Inferior parietal cortex (tissue), 1 donor: ENCODE results near the gene PAPOLA.

Source experiments
- DNase-seq: peaks from one replicate; pipeline ENCODE4 v3.0.0-alpha.2; 2016; ENCODE audit errors: extremely low spot score

The PAPOLA gene

GRCh38 chr14:96565811-96566210 lies 63.6 kb downstream of the PAPOLA start:
- DNase-seq: no peak

GRCh38 chr14:96567289-96567899 lies 65.2 kb downstream of the PAPOLA start:
- peak; percentile 79 for DNase-seq

DNA sequence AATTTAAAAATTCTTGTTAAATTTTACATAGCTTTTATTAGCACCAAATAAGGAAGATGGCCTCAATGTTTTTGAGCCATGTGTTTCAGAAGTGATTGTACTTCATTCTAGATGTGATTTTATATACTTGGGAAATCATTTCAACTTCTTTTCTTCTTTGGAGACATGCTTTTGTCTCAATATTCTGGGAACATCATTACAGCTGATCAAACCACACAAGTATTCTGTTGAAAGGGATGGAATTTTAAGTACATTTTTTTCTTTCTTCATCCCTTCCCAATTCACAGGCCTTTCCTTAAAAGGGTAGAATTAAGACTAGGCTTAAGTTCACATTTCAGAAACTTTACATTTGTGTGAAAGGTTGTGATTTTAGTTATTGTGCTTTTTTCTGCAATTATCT lies 66.4 kb downstream of the PAPOLA start:
- DNase-seq: no peak

DNA sequence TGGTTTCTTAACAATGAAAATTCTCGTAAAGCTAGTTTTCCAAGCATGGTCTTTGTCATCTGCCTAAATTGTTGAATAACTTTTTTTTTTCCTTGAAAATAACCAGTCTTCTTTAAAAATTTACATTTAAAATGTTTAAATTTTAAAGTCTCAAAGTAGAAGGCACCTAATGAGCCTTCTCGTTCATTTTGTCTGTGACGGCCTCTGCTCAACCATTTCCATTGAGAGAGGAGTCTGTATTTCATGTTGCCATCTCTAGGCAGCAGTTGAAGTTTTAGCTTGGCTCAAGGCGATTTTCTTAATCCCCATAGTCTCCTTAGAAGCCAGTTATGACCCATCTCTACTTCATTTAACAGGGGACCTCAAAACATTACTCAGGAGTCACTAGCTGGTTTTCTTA lies 69.1 kb downstream of the PAPOLA start:
- no peak for DNase-seq

- DNase-seq: no peak
Observed at GRCh38 chr14:96573473-96574100, 71.4 kb downstream of the PAPOLA start.

DNA sequence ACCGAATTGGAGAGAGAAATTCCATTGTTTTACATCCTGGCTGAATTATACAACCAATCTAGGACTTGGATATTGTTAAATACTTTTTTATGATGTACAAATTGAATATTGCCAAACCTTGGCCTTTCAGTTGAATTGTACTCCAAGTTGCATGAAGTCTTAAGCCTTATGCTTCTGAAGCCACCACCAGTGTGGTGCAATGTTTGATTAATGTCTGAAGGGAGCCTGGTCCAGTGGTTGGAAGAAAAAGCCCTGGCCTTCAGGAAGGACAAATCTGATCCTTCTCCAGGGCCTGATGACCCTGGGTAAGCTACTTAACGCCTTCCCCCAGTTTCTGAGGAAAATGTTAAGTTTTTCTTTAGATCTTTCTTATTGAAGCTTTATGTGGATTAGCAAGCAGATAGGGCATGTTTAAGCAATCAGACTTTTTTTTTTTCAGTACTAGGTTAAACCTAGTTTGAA lies 72.0 kb downstream of the PAPOLA start:
- DNase-seq: no peak

DNA sequence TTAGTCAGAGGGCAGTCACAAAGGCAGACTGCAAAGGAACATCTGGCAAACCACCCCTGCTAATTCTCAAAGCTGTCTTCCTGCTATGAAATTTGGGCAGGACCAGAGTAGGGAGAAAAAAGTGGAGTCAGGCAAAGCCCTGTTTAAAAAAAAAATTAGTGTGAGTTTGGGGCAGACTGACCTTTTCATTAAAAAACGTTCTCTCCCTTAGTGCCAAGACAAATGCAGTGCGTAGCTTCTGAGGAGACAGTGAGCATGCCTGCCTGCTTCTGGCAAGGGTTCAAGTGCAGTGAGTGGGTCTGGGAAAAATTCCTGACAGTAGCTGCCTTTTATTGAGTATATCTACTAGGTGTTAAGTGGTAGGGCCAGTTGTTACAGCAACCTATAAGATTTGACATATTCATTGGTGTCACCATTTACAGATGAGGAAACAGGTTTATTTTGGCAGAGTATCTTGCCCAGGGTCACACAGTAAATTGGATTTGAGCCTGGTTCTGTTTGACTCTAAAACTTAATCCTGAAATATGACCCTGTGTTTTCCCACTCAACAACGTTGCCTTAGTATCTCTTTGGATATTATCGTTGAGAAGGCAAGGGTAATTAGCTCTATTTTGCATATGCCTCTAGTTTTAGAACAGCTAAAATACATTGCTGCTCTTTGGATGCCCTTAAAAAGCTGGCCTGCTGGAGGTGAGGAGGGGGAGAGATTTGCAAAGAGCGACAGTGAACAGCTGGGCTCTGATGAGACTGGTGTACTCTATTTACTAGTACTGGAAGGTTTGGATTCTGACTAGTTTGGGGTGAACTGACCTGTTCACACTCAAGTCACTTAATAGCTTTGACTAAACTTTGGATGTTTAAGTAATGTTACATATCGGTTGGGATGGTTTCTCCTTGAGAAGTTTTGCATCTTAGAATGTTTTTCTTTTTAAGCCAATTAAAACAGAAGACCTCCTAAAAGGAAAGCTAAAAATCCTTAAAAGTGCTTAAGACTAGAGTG lies 72.8 kb downstream of the PAPOLA start:
- no peak for DNase-seq

DNA sequence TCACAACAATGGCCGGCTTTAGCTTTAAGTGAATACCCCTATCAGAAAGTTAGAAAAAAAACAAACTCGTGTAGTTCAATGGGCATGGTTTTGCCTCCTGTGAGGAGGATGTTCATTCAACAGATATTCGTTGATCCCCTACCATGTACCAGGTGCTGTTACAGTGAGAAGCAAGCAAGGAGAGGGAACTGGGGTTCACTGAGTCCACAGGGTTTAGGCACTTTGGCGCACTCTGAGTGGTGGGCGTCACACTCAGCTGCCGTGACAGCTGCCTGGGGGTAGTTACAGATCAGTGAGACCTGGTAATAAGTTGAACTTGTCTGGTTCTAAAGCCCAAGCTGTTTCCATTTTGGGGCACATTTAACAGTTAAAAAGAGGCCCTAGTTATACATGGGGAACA lies 74.2 kb downstream of the PAPOLA start:
- DNase-seq: no peak

GRCh38 chr14:96576937-96577336 lies 74.8 kb downstream of the PAPOLA start:
- no peak for DNase-seq

DNA sequence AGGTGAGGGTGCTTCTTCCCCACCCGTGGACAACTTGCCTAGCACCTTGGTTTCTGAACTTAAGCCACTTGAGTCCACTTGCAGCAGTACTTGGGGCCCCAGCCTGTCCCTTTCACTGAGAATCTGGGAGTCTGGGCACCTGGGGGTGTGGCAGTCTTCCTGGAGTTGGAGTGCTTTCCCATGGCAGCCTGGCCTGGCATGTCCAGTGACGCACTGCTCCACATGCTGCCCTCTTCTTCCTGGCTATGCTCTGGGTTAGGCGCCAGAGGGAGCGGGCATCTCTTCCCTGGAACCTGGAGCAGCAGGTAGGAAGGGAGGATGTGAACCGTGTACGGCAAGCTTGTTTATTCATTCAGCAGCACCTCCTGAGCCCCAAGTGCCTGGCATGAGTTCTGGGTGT lies 76.4 kb downstream of the PAPOLA start:
- no peak for DNase-seq

DNA sequence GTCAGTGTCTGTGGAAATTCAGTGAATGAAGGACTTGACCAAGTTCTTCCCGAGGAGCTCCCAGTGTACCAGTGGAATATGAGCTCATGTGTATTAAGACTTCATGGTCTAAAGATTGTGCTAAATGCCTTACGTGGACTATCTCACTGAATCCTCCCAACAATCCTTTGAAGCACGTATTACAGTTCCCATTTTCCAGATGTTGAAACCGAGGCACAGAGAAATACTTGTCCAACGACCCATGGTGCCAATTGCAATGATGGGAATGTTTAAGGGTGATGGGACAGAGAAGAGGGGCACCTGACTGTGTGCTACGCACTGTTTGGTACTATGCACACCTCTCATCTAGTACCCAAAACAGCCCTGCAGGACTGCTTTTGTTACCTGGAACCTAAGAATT lies 77.2 kb downstream of the PAPOLA start:
- no peak for DNase-seq

DNA sequence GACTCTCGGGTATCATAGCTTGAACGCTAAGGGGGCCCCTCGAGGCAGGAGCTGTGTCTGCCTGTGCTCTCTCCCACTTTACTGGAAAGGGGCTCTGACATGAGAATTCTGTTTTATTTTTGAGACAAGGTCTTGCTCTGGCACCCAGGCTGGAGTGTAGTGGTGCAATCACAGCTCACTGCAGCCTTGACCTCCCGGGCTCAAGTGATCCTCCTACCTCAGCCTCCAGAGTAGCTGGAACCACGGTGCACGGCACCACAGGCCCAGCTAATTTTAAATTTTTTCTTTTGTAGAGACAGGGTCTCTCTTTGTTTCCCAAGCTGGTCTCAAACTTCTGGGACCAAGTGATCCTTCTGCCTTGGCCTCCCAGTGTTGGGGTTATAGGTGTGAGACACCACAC lies 77.7 kb downstream of the PAPOLA start:
- no peak for DNase-seq

DNA sequence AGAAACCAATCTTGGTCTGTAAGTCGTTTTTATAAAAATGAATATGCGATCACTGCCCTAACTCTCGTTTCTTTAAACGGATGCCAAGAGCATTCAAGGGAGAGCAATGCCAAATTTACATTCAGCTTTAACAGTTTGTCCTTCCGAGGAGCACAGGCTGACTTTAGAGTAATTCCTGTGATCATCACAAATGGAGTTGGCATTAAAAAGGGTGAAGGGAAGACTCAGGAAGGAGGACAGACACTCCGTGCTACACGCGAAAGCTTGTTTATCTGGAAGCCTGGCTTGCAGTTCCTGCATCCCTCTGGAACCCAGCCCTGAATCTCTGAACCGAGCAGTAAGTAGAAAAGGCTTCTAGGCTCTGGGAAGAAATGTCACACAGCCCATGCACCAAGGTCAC lies 78.4 kb downstream of the PAPOLA start:
- no peak for DNase-seq

- no peak for DNase-seq
Observed at GRCh38 chr14:96581026-96581425, 78.8 kb downstream of the PAPOLA start.

- no peak for DNase-seq
Observed at GRCh38 chr14:96581902-96582301, 79.7 kb downstream of the PAPOLA start.

DNA sequence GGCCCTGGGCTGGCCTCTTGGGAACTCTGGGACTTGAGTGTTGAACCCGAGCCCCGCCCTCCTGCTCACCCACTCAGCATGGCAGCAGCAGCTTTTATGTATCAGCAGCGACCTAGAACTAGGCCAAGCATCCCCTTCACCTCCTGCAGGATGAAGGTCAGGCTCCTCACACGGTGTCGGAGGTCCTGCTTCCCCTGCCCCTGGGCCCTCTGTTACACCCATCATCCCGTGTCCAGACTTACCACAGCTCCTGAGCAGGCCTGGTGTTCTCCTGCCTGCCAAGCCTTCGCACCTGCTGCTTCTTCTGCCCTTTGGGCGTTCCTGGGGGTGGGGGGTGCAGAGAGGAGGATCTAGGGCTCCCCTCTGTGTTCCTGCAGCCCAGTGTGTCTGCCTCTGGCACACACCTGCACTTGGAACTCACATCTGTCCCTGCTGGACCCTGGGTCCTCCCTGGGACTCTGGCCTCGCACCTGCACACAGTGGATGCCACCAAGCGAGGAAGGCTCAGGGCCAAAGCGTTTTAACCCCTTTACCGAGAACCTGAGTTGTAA lies 80.3 kb downstream of the PAPOLA start:
- DNase-seq: no peak

DNA sequence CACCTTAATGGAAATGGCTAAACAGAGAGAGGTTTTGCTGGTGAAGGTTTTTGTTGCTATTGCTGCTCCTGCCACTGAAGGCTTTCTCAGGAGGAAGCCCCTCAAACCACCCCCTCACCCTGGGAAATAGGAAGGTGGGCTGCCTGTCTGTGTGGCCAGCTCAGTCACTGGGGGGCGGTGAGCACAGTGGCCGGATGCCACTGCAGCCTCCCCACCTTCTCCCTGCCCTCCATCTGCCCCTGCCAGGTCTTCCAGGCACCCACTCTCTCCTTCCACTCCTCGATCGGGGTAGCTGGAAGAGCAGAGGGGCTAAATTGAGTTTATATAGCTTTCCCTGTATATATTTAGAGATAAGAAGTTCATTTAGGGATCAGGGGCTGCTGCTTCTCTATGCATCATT lies 80.8 kb downstream of the PAPOLA start:
- no peak for DNase-seq

DNA sequence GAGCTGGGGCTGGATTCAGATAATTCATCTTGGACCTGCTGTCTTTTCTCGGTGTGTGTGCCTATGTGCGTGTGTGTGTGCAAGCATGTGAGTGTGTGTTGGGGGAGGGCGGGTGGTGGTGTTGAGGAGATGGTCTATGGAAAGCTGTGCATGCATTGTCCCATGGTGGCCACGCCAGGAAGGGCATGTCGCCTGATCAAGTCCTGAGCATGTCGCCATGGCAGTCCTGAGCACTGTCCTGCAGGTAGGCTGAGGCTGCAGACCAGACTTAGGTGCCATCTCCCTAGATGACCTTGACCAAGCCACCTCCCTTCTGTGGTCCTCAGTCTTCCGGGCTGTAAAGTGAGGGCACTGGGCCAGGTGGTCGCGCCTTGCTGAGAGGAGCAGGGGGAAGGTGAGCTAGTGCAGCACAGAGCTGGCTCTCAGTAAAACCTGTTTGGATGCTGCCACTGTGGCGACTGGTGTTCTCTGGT lies 81.4 kb downstream of the PAPOLA start:
- DNase-seq: no peak

GRCh38 chr14:96584199-96584906 lies 82.2 kb downstream of the PAPOLA start:
- no peak for DNase-seq

DNA sequence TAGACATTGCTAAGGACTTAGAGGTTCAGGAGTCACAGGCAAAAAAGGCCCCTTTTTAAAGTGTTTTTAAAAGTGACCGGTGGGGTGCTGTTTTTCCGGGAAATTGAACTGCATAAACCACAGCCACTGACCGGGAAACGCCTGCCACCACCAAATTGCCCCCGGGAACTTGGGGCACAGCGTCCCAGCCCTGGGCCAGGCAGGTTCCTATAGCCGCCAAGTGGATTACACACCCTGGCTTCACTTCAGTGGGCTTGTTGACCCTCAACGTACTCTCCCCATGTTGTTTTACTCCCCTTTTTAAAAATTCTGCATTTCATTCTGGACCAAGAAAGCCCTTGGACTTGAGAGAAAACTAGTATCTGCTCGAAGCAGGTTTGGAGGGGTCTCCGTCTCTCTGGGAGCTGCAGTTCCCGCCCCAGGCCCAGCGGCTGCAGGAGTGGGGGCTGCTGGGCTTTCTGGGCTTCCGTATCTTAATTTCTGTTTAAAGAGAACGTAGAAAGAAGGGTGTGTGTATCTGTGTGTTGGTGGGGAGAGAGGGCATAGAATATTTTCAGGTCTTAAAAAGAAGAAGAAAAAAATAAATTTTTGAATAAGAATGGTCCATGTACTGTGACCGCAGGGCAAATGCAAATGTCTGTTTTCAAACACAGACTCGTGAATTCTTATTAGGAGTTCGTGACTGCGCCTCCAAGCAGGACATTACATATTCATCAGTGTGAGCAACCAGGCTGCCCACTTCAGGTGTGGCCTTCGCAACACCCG lies 82.9 kb downstream of the PAPOLA start:
- DNase-seq: no peak

DNA sequence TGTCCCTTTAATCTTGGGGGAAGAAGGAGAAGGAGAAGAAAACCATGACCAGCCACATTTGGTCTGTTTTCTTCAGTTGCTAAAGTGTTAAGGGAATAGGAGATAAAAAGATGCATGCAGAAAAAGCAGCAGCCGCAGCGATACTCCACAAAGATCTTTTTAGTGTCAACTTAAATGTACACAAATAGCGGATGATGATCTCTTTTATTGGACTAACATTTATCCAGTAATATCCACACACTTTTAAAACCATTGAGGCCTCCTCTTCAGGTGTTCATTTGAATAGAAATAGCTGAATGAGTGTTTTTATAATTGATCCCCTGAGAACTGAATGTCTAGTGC lies 83.5 kb downstream of the PAPOLA start:
- no peak for DNase-seq
